ENCODE results near the gene SH3RF1.

GRCh38 chr4:169229571-169230028 lies 41.2 kb downstream of the SH3RF1 start:
- no peak for TF ChIP-seq CTCF (conservative IDR thresholded peaks at IDR 0.05 in 1 of 2, IDR thresholded peaks at IDR 0.05 in 1 of 2; ENCODE audit: extremely low read depth in 1 of 2, insufficient read depth in 1 of 2, low read depth in 1 of 2, low read length in 2 of 2)
- TF ChIP-seq EZH2 (IDR thresholded peaks at IDR 0.05; ENCODE audit: borderline replicate concordance, low read length), result no peak
